GM21528 (cell line): ENCODE data around the gene ASH1L.
"Not testable (repeated sequence)": the region's sequence is repeated elsewhere in the genome, so short reads cannot be mapped to it uniquely, and the experiment has no call there.

Experiments used
- ATAC-seq: cut with Tn5 transposase; IDR thresholded peaks from one replicate; pipeline ENCODE4 v1.9.1; 2021; ENCODE audit warnings: mild to moderate bottlenecking, moderate library complexity; ENCODE audit not compliant: unreplicated experiment, low FRiP score

The ASH1L gene

GRCh38 chr1:155499953-155500639, 62.5 kb downstream of the ASH1L start:
- ATAC-seq: no peak

GRCh38 chr1:155499263-155499662, 63.3 kb downstream of the ASH1L start:
- no peak for ATAC-seq

- ATAC-seq: not testable (repeated sequence)
Measured at GRCh38 chr1:155493595-155493994, 69.0 kb downstream of the ASH1L start.

- ATAC-seq: not testable (repeated sequence)
Measured at GRCh38 chr1:155488419-155488818, 74.2 kb downstream of the ASH1L start.

- no peak for ATAC-seq
Measured at GRCh38 chr1:155487541-155487940, 75.1 kb downstream of the ASH1L start.

- ATAC-seq: not testable (repeated sequence)
Measured at GRCh38 chr1:155486952-155487351, 75.7 kb downstream of the ASH1L start.

- ATAC-seq: no peak
Measured at GRCh38 chr1:155485945-155486344, 76.7 kb downstream of the ASH1L start.

- ATAC-seq: no peak
Measured at GRCh38 chr1:155485222-155485621, 77.4 kb downstream of the ASH1L start.

GRCh38 chr1:155481741-155482241, 80.8 kb downstream of the ASH1L start:
- ATAC-seq: no peak

- no peak for ATAC-seq
Measured at GRCh38 chr1:155479205-155479604, 83.4 kb downstream of the ASH1L start.

GRCh38 chr1:155478270-155478852, 84.2 kb downstream of the ASH1L start:
- no peak for ATAC-seq

GRCh38 chr1:155474146-155474545, 88.5 kb downstream of the ASH1L start:
- ATAC-seq: no peak

GRCh38 chr1:155473151-155473821, 89.3 kb downstream of the ASH1L start:
- ATAC-seq: no peak

GRCh38 chr1:155472491-155473083, 90.0 kb downstream of the ASH1L start:
- no peak for ATAC-seq

- no peak for ATAC-seq
Measured at GRCh38 chr1:155471891-155472290, 90.7 kb downstream of the ASH1L start.

GRCh38 chr1:155471026-155471425, 91.6 kb downstream of the ASH1L start:
- ATAC-seq: no peak

GRCh38 chr1:155466996-155467395, 95.6 kb downstream of the ASH1L start:
- no peak for ATAC-seq

- ATAC-seq: no peak
Measured at GRCh38 chr1:155466617-155466972, 96.0 kb downstream of the ASH1L start.

GRCh38 chr1:155463865-155464650, 98.5 kb downstream of the ASH1L start:
- no peak for ATAC-seq

- ATAC-seq: no peak
Measured at GRCh38 chr1:155458111-155458510, 104.5 kb downstream of the ASH1L start.

- ATAC-seq: no peak
Measured at GRCh38 chr1:155457266-155457665, 105.3 kb downstream of the ASH1L start.
